HG03196 (cell line): ENCODE measurements around the gene UBE2Q2.
"Not testable (repeated sequence)": the region's sequence is repeated elsewhere in the genome, so short reads cannot be mapped to it uniquely, and the experiment has no call there.

Experiments
- ATAC-seq: cut with Tn5 transposase; IDR thresholded peaks from one replicate; pipeline ENCODE4 v1.9.1; 2021; ENCODE audit not compliant: unreplicated experiment

UBE2Q2 gene

DNA sequence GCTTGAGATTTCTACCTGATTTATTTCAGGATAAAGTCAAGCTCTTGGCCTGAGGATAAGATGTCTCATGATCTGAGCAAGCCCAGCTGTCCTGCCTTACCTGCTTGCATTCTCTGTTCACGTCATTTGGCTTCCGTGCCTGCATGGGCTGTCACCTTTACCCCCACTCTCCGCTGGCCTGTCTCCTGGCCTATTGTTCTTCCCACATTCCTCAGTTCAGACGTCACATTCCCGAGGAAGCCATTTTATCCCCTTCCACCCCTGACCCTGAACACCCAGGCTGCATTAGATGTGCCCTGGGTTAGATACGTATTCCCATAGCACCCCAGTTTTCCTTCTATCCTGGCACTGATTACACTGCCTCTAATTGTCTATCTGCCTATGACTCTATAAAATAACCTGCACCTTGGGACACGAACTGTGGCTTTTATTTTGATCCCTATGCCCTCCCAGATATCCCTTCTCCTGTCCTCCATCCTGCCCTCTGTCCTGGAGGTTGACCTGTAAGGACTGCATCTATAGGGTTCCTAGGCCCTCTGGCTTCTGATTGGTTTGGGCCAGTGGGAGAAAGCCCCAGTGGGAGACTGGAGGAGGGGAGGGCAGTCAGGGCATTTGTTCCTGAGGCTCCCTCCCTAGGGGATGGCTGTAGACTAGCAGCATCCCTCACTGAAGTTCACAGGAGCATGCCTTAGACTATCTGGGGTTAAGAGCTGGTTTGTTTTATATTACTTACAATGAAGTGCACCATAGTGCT is 19.2 kb upstream of the UBE2Q2 start:
- ATAC-seq: no peak

DNA sequence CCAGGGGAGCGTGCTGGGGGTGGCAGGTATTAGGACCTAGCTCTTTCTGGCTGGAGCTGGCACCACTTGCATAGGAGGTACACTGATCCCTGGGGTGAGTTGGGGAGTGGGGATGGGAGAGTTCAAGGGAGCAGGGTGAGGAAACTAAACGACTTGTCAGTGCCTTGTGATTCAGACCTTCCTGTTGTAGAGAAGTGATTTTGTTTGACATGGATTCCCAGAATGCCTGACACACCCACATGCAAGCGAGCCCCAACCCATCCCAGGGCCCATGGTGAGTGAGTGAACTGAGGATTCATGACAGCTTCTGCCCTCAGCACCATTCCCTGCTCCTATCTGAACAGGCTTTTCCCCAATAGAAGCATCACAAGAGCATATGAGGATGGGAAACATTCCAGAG is 15.6 kb upstream of the UBE2Q2 start:
- ATAC-seq: no peak

GRCh38 chr15:75828429-75828828 is 14.8 kb upstream of the UBE2Q2 start:
- no peak for ATAC-seq

- ATAC-seq: no peak
Measured at GRCh38 chr15:75830910-75831805, 12.1 kb upstream of the UBE2Q2 start.

- ATAC-seq: no peak
Measured at GRCh38 chr15:75831806-75832102, 11.5 kb upstream of the UBE2Q2 start.

GRCh38 chr15:75832114-75832513 is 11.1 kb upstream of the UBE2Q2 start:
- ATAC-seq: no peak

- no peak for ATAC-seq
Measured at GRCh38 chr15:75834021-75834420, 9.2 kb upstream of the UBE2Q2 start.

DNA sequence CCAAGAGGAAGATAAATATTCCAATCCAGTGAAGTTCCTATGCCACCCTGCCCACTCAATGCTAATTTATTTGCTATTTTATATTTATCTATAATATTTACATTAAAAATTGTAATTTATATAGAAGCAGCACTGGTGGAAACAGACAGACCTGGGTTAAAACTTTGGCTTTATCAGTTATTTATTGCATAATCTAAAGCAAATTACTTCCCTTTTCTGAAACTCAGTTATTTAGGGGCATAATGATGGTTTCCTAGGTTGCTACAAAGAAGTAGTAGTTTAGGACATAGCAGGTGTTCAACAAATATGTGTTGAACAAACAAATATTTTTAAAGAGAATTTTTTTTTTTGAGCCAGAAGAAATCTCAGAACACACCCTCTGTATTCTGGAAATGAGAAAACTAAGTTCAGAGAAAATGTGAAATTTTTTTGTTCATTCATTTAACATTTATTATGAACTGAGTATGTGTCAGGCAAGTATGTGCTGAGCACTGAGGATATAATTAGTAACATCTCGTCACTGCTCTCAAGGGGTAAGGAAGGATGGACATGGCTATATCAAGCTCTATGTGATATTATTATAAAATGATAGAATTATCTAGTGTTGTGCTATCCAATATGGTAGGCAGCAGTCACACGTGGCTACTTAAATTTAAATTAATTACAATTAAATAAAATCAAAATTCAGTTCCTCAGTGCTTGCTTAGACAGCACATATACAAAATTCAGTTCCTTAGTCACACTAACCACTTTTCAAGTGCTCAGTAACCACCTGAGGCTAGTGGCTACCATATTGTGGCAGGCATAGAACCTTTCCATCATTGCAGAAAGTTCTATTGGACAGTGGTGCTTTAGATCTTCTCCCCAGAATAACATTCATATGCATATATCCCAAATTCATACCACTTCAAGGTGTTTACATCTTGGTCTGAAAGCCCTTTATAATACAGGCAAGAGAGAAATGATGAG is 7.0 kb upstream of the UBE2Q2 start:
- ATAC-seq: no peak

DNA sequence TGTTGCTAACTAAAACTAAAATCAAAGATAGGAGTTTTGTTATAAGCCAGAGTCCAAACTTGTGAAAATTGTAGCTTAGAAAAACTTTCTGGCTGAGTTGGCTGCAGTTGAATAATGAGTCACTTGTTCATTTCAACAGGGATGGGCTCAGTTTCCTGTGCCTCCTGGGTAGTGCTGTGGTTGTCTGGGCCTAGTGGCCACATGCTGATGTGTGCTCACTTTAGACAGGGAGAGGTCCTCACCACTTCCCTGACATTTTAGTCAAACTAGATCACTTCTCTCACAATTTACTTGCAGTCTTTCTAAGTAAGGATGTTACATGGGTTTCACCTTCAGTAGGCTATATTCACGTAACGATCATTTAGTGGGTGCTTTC is 6.3 kb upstream of the UBE2Q2 start:
- ATAC-seq: peak; percentile 87

DNA sequence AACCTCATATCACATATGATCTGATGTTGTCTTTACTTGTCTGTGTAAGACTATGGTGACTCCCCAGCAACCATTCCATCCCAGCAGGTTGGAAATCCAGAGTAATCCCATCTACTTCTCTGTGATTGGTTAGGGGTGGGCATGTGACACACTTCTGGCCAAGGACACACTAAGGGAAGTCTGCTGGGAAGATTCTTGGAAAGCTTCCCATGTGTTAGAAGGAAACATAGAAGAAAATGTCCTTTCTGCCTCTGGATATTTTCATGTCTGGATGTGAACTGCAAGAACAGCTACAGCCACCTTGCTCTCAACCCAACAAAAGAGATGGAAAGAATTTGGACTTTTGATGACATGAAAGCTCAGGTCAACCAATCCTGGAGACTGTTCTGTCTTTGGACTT is 2.6 kb upstream of the UBE2Q2 start:
- no peak for ATAC-seq

DNA sequence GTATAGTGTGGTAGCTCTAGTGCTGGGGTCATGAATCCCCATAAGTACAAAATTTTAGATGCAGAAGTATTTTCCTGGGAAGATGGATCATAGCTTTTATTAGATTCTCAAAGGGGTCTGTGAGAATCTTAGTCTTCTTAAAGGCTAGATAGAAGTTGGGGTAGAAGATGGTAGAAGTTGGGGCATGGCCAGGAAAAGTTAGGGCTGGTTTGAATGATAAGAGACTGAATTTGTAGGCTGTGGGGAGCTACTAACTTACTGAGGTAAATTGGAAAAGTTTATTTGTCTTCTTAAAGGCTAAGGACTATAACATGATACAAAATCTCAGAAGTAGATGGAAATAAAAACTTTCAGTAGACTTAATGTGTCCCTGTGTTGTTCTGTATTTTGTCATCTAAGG is 1.6 kb upstream of the UBE2Q2 start:
- no peak for ATAC-seq

GRCh38 chr15:75843678-75844581 is 683 bp downstream of the UBE2Q2 start:
- ATAC-seq: peak; percentile 49

DNA sequence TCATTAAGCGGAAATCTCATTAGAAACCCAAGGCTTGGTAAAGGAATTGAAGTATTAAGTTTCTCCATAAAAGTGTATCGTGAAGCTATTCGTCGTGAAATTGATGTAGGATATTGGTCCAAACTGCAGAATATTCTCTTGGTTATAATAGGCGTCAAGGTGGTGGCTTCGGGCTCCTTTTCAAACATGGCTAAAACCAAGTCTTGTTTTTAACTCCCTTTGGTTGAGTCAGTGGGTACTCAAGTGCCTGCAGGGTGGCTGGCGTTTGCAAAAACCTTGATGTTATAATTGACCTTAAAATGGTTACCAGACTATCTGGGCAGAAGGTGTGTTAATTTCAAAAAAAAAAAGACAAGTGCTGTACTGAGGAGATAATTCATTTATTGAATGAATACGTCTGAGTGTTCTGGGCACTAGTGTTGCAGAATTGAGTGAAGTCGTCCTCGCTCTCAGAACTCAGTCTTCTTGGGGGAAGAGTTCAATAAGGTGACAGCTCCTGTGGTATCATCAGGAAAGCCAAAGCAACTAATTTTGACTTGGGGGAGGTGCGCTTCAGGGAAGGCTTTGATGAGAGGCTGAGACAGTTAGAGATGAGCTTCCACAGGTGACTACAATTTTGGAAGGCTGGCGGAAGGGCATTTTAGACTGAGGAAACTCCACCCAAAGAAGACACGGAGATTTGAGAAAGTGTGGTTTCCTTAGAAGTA is 1.5 kb downstream of the UBE2Q2 start:
- no peak for ATAC-seq

- ATAC-seq: no peak
Measured at GRCh38 chr15:75849167-75849566, 5.9 kb downstream of the UBE2Q2 start.

- no peak for ATAC-seq
Measured at GRCh38 chr15:75850708-75851107, 7.5 kb downstream of the UBE2Q2 start.

GRCh38 chr15:75851566-75851965 is 8.3 kb downstream of the UBE2Q2 start:
- not testable (repeated sequence) for ATAC-seq

GRCh38 chr15:75857886-75858285 is 14.6 kb downstream of the UBE2Q2 start:
- no peak for ATAC-seq

- no peak for ATAC-seq
Measured at GRCh38 chr15:75861750-75862402, 18.6 kb downstream of the UBE2Q2 start.

GRCh38 chr15:75862796-75863195 is 19.5 kb downstream of the UBE2Q2 start:
- no peak for ATAC-seq
